ENCODE data around the gene FOXA1. TPM values are rescaled to one million over a fixed set of nuclear protein-coding genes. Genes with fewer than 3 reads are reported as not detected.

FOXA1 gene
- polyA plus RNA-seq (ENCODE audit: insufficient read length in 4 of 4) = 1 to 10 TPM; 1.9 to 5.4 (median 3.6) TPM

- DNase-seq (ENCODE audit: low read depth in 4 of 4, low spot score in 2 of 4) = no peak
Measured at GRCh38 chr14:37594971-37595808, at the start of gene FOXA1, which contains the start of gene TTC6. Gene FOXA1, minus strand, starts transcription at chr14:37595249. Its CDS starts 277 bp downstream, at chr14:37594972. Gene TTC6, plus strand, starts transcription at chr14:37595629. Its CDS starts 26,436 bp downstream, at chr14:37622065.

- DNase-seq (ENCODE audit: low read depth in 4 of 4, low spot score in 2 of 4) = no peak
Measured at GRCh38 chr14:37643701-37644100, 48.7 kb upstream of the FOXA1 start.

- no peak for DNase-seq (ENCODE audit: low read depth in 4 of 4, low spot score in 2 of 4)
Measured at GRCh38 chr14:37642125-37642524, 47.1 kb upstream of the FOXA1 start.

- no peak for DNase-seq (ENCODE audit: low read depth in 4 of 4, low spot score in 2 of 4)
Measured at GRCh38 chr14:37641117-37641516, 46.1 kb upstream of the FOXA1 start.

- DNase-seq (ENCODE audit: low read depth in 4 of 4, low spot score in 2 of 4) = no peak
Measured at GRCh38 chr14:37638599-37638998, 43.5 kb upstream of the FOXA1 start.

GRCh38 chr14:37637341-37637740 is 42.3 kb upstream of the FOXA1 start:
- DNase-seq (ENCODE audit: low read depth in 4 of 4, low spot score in 2 of 4) = no peak

GRCh38 chr14:37625597-37626595 is 30.8 kb upstream of the FOXA1 start:
- no peak for DNase-seq (ENCODE audit: low read depth in 4 of 4, low spot score in 2 of 4)

GRCh38 chr14:37623971-37624370 is 28.9 kb upstream of the FOXA1 start:
- DNase-seq (ENCODE audit: low read depth in 4 of 4, low spot score in 2 of 4) = no peak

- no peak for DNase-seq (ENCODE audit: low read depth in 4 of 4, low spot score in 2 of 4)
Measured at GRCh38 chr14:37623426-37623951, 28.4 kb upstream of the FOXA1 start.

GRCh38 chr14:37622231-37622923 is 27.3 kb upstream of the FOXA1 start:
- DNase-seq (ENCODE audit: low read depth in 4 of 4, low spot score in 2 of 4) = no peak

- DNase-seq (ENCODE audit: low read depth in 4 of 4, low spot score in 2 of 4) = no peak
Measured at GRCh38 chr14:37620856-37621255, 25.8 kb upstream of the FOXA1 start.

- no peak for DNase-seq (ENCODE audit: low read depth in 4 of 4, low spot score in 2 of 4)
Measured at GRCh38 chr14:37618498-37619028, 23.5 kb upstream of the FOXA1 start.

GRCh38 chr14:37617864-37618365 is 22.9 kb upstream of the FOXA1 start:
- no peak for DNase-seq (ENCODE audit: low read depth in 4 of 4, low spot score in 2 of 4)

- DNase-seq (ENCODE audit: low read depth in 4 of 4, low spot score in 2 of 4) = no peak
Measured at GRCh38 chr14:37616853-37617252, 21.8 kb upstream of the FOXA1 start.

GRCh38 chr14:37615582-37616289 is 20.7 kb upstream of the FOXA1 start:
- DNase-seq (ENCODE audit: low read depth in 4 of 4, low spot score in 2 of 4) = no peak

- no peak for DNase-seq (ENCODE audit: low read depth in 4 of 4, low spot score in 2 of 4)
Measured at GRCh38 chr14:37610945-37611523, 16.0 kb upstream of the FOXA1 start.

- DNase-seq (ENCODE audit: low read depth in 4 of 4, low spot score in 2 of 4) = no peak
Measured at GRCh38 chr14:37608649-37609048, 13.6 kb upstream of the FOXA1 start.

- DNase-seq (ENCODE audit: low read depth in 4 of 4, low spot score in 2 of 4) = no peak
Measured at GRCh38 chr14:37606678-37607077, 11.6 kb upstream of the FOXA1 start.

All from left renal cortex interstitium (tissue), 4 donors.